Caco-2 (cell line): ENCODE results near the gene DEPDC5. TPM values are rescaled to one million over a fixed set of nuclear protein-coding genes. Genes with fewer than 3 reads are reported as not detected.

Source experiments
- BruUV-seq: library from RNA; stranded (reverse); fragments of 400-500 nt; replicated peaks from 2 replicates; lab custom pipeline; 2021; lab: Mats Ljungman, UMichigan
- CTCF ChIA-PET: fragments of 300-600 bp; sonication (Branson Sonifier 250); formaldehyde crosslinking; loops from one replicate; lab custom pipeline; 2022; ENCODE audit warnings: antibody characterized with exemption; lab: Charles Lee
- POLR2A ChIA-PET: fragments of 300-600 bp; sonication (Branson Sonifier 250); formaldehyde crosslinking; loops from one replicate; lab custom pipeline; 2022; ENCODE audit warnings: antibody characterized with exemption; lab: Charles Lee
- DNase-seq, 2 experiments: peaks; one replicate each; pipeline versions ENCODE4 v3.0.0 to v3.0.0-alpha.2; 2020 to 2022
- H3K27me3 ChIP-seq: replicated peaks from 2 replicates; pipeline ENCODE4 v1.6.0; 2011; ENCODE audit warnings: low read length; ENCODE audit not compliant: control insufficient read depth, insufficient read depth
- H3K36me3 ChIP-seq: 2 replicates; pipeline ENCODE4 v1.5.1; 2011; ENCODE audit warnings: low read length; ENCODE audit not compliant: control insufficient read depth, insufficient read depth
- H3K4me1 ChIP-seq: fragments of 250-450 bp; sonication (Bioruptor Pico); 2 replicates; pipeline ENCODE4 v1.5.1; 2020; ENCODE audit warnings: mild to moderate bottlenecking
- H3K4me3 ChIP-seq: 2 replicates; pipeline ENCODE4 v1.5.1; 2011; ENCODE audit warnings: low read depth, mild to moderate bottlenecking, control low read depth, low read length
- H3K9me3 ChIP-seq: fragments of 250-450 bp; sonication (Bioruptor Pico); 2 replicates; pipeline ENCODE4 v1.5.1; 2020; ENCODE audit warnings: mild to moderate bottlenecking, moderate library complexity
- H3K27ac Mint-ChIP-seq: one replicate; pipeline ENCODE4 v1.8.0; 2022; ENCODE audit warnings: mixed read lengths; ENCODE audit not compliant: unreplicated experiment
- H3K27me3 Mint-ChIP-seq: one replicate; pipeline ENCODE4 v1.8.0; 2022; ENCODE audit warnings: mixed read lengths; ENCODE audit not compliant: insufficient read depth, unreplicated experiment
- H3K36me3 Mint-ChIP-seq: one replicate; pipeline ENCODE4 v1.8.0; 2022; ENCODE audit warnings: mild to moderate bottlenecking, mixed read lengths; ENCODE audit not compliant: insufficient read depth, unreplicated experiment
- H3K4me1 Mint-ChIP-seq: one replicate; pipeline ENCODE4 v1.8.0; 2022; ENCODE audit warnings: low read depth, mixed read lengths; ENCODE audit not compliant: unreplicated experiment
- H3K4me3 Mint-ChIP-seq: one replicate; pipeline ENCODE4 v1.8.0; 2022; ENCODE audit warnings: mild to moderate bottlenecking, moderate library complexity, mixed read lengths; ENCODE audit not compliant: unreplicated experiment
- H3K9me3 Mint-ChIP-seq: one replicate; pipeline ENCODE4 v1.8.0; 2022; ENCODE audit warnings: mixed read lengths; ENCODE audit not compliant: unreplicated experiment
- CTCF ChIP-seq, 2 experiments: fragments of 200-600 bp in 1 of 2; IDR thresholded peaks; 1 replicate in 1 of 2; 2 replicates in 1 of 2; pipeline versions ENCODE4 v1.5.1 to v1.8.0; 2011 to 2022; ENCODE audit warnings: antibody characterized with exemption in 1 of 2, control low read depth in 1 of 2, inconsistent platforms in 1 of 2, low read depth in 1 of 2, low read length in 1 of 2, mild to moderate bottlenecking in 1 of 2, moderate library complexity in 1 of 2; ENCODE audit not compliant: insufficient read depth in 1 of 2, severe bottlenecking in 1 of 2, unreplicated experiment in 1 of 2
- intact Hi-C: fragments of 100-400 bp; cut with micrococcal nuclease; formaldehyde crosslinking; loops from one replicate; pipeline ENCODE4 v1.10.0; 2022; ENCODE audit not compliant: unreplicated experiment
- total RNA-seq: library from RNA; stranded (reverse); gene quantifications from 2 replicates; pipeline ENCODE4 v1.2.3, GENCODE V29; 2022

The DEPDC5 gene
- total RNA-seq, 1 experiment from 2014 or later, result 19.4 TPM

GRCh38 chr22:31822523-31822922 is 68.7 kb downstream of the DEPDC5 start:
- H3K27me3 ChIP-seq, result no peaks in the 10 kb centered on the region
- BruUV-seq, result no TSS peak
- peaks cover 3% of the 10 kb centered on the region for H3K36me3 ChIP-seq
- no peaks in the 10 kb centered on the region for H3K9me3 ChIP-seq
- Mint-ChIP-seq H3K9me3 (no peaks in the 10 kb centered on the region), H3K4me3 (no peak overlapping the region), H3K27ac (no peak overlapping the region), H3K27me3 (no peaks in the 10 kb centered on the region), H3K4me1 (no peaks in the 10 kb centered on the region), H3K36me3 (peaks cover 13% of the 10 kb centered on the region)
- ChIA-PET CTCF (no interaction called here), POLR2A (no interaction called here)
- H3K4me3 ChIP-seq, result no peak overlapping the region
- TF ChIP-seq CTCF (IDR thresholded peaks at IDR 0.05; ENCODE audit: insufficient read depth in 1 of 2, low read depth in 1 of 2, low read length in 1 of 2, severe bottlenecking in 1 of 2, unreplicated experiment in 1 of 2), result no peak
- no peak for DNase-seq
- H3K4me1 ChIP-seq, result no peaks in the 10 kb centered on the region
- intact Hi-C loops, result no loop called here

DNA sequence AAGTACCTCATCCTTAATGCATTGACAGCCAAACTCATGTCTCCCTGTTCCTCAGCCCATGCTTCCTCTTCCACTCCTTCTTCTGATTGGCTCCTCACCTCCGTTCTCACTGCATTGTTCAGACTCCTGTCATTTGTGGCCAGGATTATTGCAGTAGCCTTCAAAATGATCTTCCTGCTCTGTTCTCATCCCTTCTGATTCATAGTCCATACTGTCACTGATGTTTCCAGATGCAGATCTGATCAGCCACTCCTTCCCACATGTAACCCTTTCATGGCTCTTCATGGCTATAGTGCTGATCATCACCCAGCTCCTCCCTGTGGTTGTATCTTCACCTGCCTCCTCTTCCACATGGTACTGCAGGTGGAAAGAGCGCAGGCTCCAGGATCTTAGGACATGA is 71.7 kb downstream of the DEPDC5 start:
- peaks cover 26% of the 10 kb centered on the region for H3K36me3 Mint-ChIP-seq
- Histone ChIP-seq H3K36me3 (no peaks in the 10 kb centered on the region; the same call in 1 of the 2 replicates), H3K9me3 (no peaks in the 10 kb centered on the region), H3K27me3 (no peaks in the 10 kb centered on the region), H3K4me3 (no peak overlapping the region), H3K4me1 (peaks cover 3% of the 10 kb centered on the region; the same call in 1 of the 2 replicates)
- no peak overlapping the region for H3K4me3 Mint-ChIP-seq
- H3K4me1 Mint-ChIP-seq, result no peaks in the 10 kb centered on the region
- no peaks in the 10 kb centered on the region for H3K9me3 Mint-ChIP-seq
- CTCF ChIA-PET, result no interaction called here
- no peak overlapping the region for H3K27ac Mint-ChIP-seq
- intact Hi-C loops, result no loop called here
- no TSS peak for BruUV-seq
- no peaks in the 10 kb centered on the region for H3K27me3 Mint-ChIP-seq
- DNase-seq, result no peak
- TF ChIP-seq CTCF (IDR thresholded peaks at IDR 0.05; ENCODE audit: insufficient read depth in 1 of 2, low read depth in 1 of 2, low read length in 1 of 2, severe bottlenecking in 1 of 2, unreplicated experiment in 1 of 2), result no peak
- POLR2A ChIA-PET, result no interaction called here

- Histone ChIP-seq H3K9me3 (no peaks in the 10 kb centered on the region), H3K36me3 (no peaks in the 10 kb centered on the region; the same call in 1 of the 2 replicates), H3K4me1 (peaks cover 3% of the 10 kb centered on the region; the same call in 1 of the 2 replicates), H3K27me3 (no peaks in the 10 kb centered on the region), H3K4me3 (no peak overlapping the region)
- Mint-ChIP-seq H3K4me1 (no peaks in the 10 kb centered on the region), H3K9me3 (no peaks in the 10 kb centered on the region), H3K36me3 (peaks cover 26% of the 10 kb centered on the region), H3K27ac (no peak overlapping the region), H3K27me3 (no peaks in the 10 kb centered on the region), H3K4me3 (no peak overlapping the region)
- CTCF ChIA-PET, result no interaction called here
- POLR2A ChIA-PET, result no interaction called here
- TF ChIP-seq CTCF (IDR thresholded peaks at IDR 0.05; ENCODE audit: insufficient read depth in 1 of 2, low read depth in 1 of 2, low read length in 1 of 2, severe bottlenecking in 1 of 2, unreplicated experiment in 1 of 2), result no peak
- no peak for DNase-seq
- BruUV-seq, result no TSS peak
- intact Hi-C loops, result no loop called here
Observed at GRCh38 chr22:31826443-31826842, 72.6 kb downstream of the DEPDC5 start.
